CD8-positive, alpha-beta memory T cell (primary cell): ENCODE results near the gene DYRK2. TPM values are rescaled to one million over a fixed set of nuclear protein-coding genes. Genes with fewer than 3 reads are reported as not detected.
A peak's percentile ranks its signal among the peaks of the same experiment; 100 is the strongest.

ENCODE experiments used
- CTCF ChIA-PET: fragments of 350-600 bp; sonication (Branson Sonifier 250); formaldehyde crosslinking; loops from one replicate; lab custom pipeline; 2021; ENCODE audit warnings: antibody characterized with exemption; lab: Charles Lee
- POLR2A ChIA-PET: fragments of 350-600 bp; sonication (Branson Sonifier 250); formaldehyde crosslinking; loops from one replicate; lab custom pipeline; 2021; ENCODE audit warnings: antibody characterized with exemption; lab: Charles Lee
- DNase-seq, 5 donors: peaks; one replicate each; pipeline versions ENCODE4 v3.0.0 to v3.0.0-alpha.2; 2020 to 2022; ENCODE audit warnings: mixed read lengths in 1 of 5
- H3K27ac ChIP-seq: one replicate; pipeline ENCODE4 v1.7.0; 2013; ENCODE audit warnings: low read depth, mild to moderate bottlenecking, low read length, moderate library complexity
- H3K27me3 ChIP-seq: 2 replicates; pipeline ENCODE4 v1.7.0; 2013; ENCODE audit warnings: low read length, mild to moderate bottlenecking; ENCODE audit not compliant: insufficient read depth, poor library complexity, severe bottlenecking
- H3K36me3 ChIP-seq: 2 replicates; pipeline ENCODE4 v1.7.0; 2013; ENCODE audit warnings: mild to moderate bottlenecking, low read length, moderate library complexity; ENCODE audit not compliant: insufficient read depth
- H3K4me1 ChIP-seq: 2 replicates; pipeline ENCODE4 v1.7.0; 2013; ENCODE audit warnings: mild to moderate bottlenecking, low read length, moderate library complexity; ENCODE audit not compliant: insufficient read depth
- H3K4me3 ChIP-seq: 2 replicates; pipeline ENCODE4 v1.7.0; 2013; ENCODE audit warnings: mild to moderate bottlenecking, low read length
- H3K9me3 ChIP-seq: 2 replicates; pipeline ENCODE4 v1.7.0; 2013; ENCODE audit warnings: mild to moderate bottlenecking, low read length
- H3K27ac Mint-ChIP-seq, 8 donors: one replicate each; pipeline ENCODE4 v1.8.0; 2020 to 2021; ENCODE audit warnings: mixed read lengths in 8 of 8, mild to moderate bottlenecking in 6 of 8, inconsistent platforms in 3 of 8, moderate library complexity in 3 of 8
- H3K27me3 Mint-ChIP-seq, 2 donors: one replicate each; pipeline ENCODE4 v1.8.0; 2020 to 2021; ENCODE audit warnings: mixed read lengths in 2 of 2, mild to moderate bottlenecking in 1 of 2, moderate library complexity in 1 of 2
- H3K36me3 Mint-ChIP-seq, 3 donors: one replicate each; pipeline ENCODE4 v1.8.0; 2020 to 2021; ENCODE audit warnings: mixed read lengths in 3 of 3, inconsistent platforms in 1 of 3, mild to moderate bottlenecking in 1 of 3
- H3K4me1 Mint-ChIP-seq, 3 donors: one replicate each; pipeline ENCODE4 v1.8.0; 2020 to 2021; ENCODE audit warnings: mixed read lengths in 3 of 3, inconsistent platforms in 1 of 3, mild to moderate bottlenecking in 1 of 3
- H3K4me3 Mint-ChIP-seq, 7 donors: one replicate each; pipeline ENCODE4 v1.8.0; 2020 to 2021; ENCODE audit warnings: mixed read lengths in 7 of 7, mild to moderate bottlenecking in 6 of 7, moderate library complexity in 4 of 7, inconsistent platforms in 2 of 7
- H3K9me3 Mint-ChIP-seq, 5 donors: one replicate each; pipeline ENCODE4 v1.8.0; 2020 to 2022; ENCODE audit warnings: mixed read lengths in 5 of 5, mild to moderate bottlenecking in 3 of 5, moderate library complexity in 2 of 5, inconsistent platforms in 1 of 5
- polyA plus RNA-seq: library from polyadenylated mRNA; unstranded; fragments of 300-500 nt; fragmentation: Illumina TruSeq; gene quantifications from one replicate; pipeline ENCODE4 v1.2.3, GENCODE V29; 2021
- total RNA-seq, 2 experiments: library from RNA; stranded (reverse); gene quantifications; one replicate each; pipeline ENCODE4 v1.2.3, GENCODE V29; 2021

DYRK2 gene
- total and polyA plus RNA-seq, 3 experiments from 2014 or later = 44.7 to 89.3 (median 47.6) TPM

DNA sequence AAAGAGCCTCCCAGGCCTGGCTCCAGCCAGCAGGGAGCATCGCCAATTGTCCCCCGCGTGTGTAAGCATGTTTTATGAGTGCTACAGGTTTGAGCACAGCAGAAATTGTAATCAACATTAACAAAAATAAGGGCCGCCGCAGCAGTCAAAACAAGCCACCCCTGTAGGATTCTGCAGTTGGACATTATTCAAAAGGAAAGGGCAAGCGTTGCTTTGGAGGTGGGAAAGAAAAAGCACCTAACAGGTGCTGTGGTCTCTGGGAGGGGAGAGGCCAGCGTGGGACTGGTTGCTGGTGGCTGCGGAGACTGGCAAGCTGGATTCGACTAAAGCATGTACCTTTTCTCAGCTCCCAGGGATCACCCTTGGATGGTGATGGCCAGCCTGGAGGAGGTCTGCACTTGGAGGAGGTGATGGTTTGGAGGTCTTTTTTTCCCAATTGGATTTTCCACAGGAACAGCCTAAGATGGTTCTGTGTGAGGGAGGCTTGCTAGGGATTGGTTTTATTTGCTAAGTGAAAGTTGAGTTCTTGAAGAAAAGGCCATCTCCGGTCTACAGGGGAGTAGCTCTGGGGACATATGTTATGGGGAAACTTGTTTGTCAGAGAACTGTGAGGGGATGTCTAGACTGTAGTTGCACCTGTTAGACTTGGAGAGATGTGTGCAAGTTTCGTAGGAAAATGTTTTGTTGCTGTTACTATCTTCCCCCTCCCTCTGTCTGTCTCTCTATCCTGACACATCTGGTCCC is 2.0 kb downstream of the DYRK2 start:
- Histone ChIP-seq H3K9me3 (no peaks in the 10 kb centered on the region), H3K36me3 (peaks cover 3% of the 10 kb centered on the region), H3K4me1 (peaks cover 51% of the 10 kb centered on the region), H3K27ac (peak overlapping the region; percentile 73), H3K27me3 (no peaks in the 10 kb centered on the region), H3K4me3 (peak overlapping the region; percentile 77)
- Mint-ChIP-seq H3K27ac (peak overlapping the region; percentile 84 to 98 (median 97)), H3K27me3 (no peaks in the 10 kb centered on the region), H3K4me3 (peak overlapping the region; percentile 94 to 100 (median 99)), H3K9me3 (no peaks in the 10 kb centered on the region), H3K36me3 (peaks cover 6 to 50% (median 10%) of the 10 kb centered on the region in 3 donors), H3K4me1 (peaks cover 58 to 64% (median 63%) of the 10 kb centered on the region in 3 donors)
- DNase-seq = peak in 3 of 5 donors; percentile 16 to 47 (median 46)
- ChIA-PET CTCF (interaction anchor here (0.7 to 3.2 kb wide), 13 partner anchors 11 to 294 kb away, joined by 3 to 18 read pairs (median 4); no protein-coding TSS in a partner anchor), POLR2A (interaction anchor here (0.7 to 3.9 kb wide), 5 partner anchors 19 to 341 kb away, joined by 3 to 78 read pairs (median 5); no protein-coding TSS in a partner anchor)

DNA sequence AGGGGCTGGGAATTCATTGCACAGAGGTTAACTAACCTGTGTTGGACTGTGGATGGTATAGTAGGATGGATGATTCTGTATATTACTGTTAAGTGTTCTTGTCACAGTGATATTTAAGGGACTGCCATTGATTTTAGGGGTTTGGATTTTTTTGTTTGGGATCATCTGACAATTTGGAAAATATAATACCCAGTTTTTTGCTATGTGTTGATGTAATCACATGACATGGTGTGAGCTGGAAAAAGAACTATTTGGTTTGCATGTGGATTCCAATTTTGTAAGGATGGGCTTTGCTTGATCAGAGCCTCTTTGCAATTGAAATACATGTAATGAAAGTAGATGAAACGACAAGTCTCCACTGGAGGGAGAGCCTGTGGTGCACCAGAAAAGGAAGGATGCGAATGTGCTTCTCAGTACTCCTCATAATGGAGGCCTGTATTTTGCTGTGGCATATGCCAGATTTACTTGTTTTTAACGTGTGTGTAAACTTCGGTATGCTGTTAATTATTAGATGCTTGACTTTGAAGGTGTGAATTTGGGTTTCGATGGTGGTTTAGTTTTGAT is 2.7 kb downstream of the DYRK2 start:
- Mint-ChIP-seq H3K27me3 (no peaks in the 10 kb centered on the region), H3K27ac (peak overlapping the region; percentile 84 to 98 (median 97)), H3K4me1 (peaks cover 64 to 71% (median 70%) of the 10 kb centered on the region in 3 donors), H3K4me3 (peak overlapping the region; percentile 94 to 100 (median 99)), H3K9me3 (no peaks in the 10 kb centered on the region), H3K36me3 (peaks cover 6 to 56% (median 10%) of the 10 kb centered on the region in 3 donors)
- peak overlapping the region; percentile 77 for H3K4me3 ChIP-seq
- H3K27ac ChIP-seq = no peak overlapping the region
- DNase-seq = peak in 3 of 5 donors; percentile 32 to 65 (median 59)
- H3K27me3 ChIP-seq = no peaks in the 10 kb centered on the region
- peaks cover 58% of the 10 kb centered on the region for H3K4me1 ChIP-seq
- POLR2A ChIA-PET = interaction anchor here (0.8 to 3.9 kb wide), 3 partner anchors 19 to 201 kb away, joined by 3 to 78 read pairs (median 5); no protein-coding TSS in a partner anchor
- CTCF ChIA-PET = interaction anchor here (0.7 to 2.9 kb wide), 10 partner anchors 15 to 295 kb away, joined by 3 to 17 read pairs (median 4); no protein-coding TSS in a partner anchor
- H3K36me3 ChIP-seq = peaks cover 4% of the 10 kb centered on the region
- H3K9me3 ChIP-seq = no peaks in the 10 kb centered on the region

DNA sequence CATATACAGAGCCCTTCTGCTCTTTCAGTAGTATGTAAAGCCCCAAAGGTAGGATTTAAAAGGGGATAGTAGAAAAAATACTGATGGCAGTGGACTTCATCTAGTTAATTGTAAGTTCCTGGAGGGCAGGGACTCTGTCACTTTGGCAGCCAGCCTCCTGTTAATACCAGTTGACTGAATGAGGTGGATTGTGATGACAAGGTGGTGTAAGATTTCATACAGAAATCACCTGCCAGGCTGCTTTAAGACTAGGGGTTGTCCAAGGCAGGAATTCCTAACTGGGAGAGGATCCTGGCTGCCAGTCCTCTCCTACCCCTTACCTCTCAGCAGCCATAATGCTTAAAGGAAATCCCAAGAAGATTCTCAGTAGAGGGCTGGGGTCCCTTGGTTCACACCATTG is 7.3 kb downstream of the DYRK2 start:
- peak overlapping the region in 7 of 8 donors; percentile 6 to 86 (median 64) for H3K27ac Mint-ChIP-seq
- H3K36me3 ChIP-seq = peaks cover 22% of the 10 kb centered on the region
- no peaks in the 10 kb centered on the region for H3K9me3 Mint-ChIP-seq
- H3K4me3 ChIP-seq = no peak overlapping the region
- no peak for DNase-seq
- H3K27me3 ChIP-seq = no peaks in the 10 kb centered on the region
- CTCF ChIA-PET = interaction anchor here (1.0 kb wide), 1 partner anchor 215 kb away, joined by 3 read pairs; no protein-coding TSS in a partner anchor
- peaks cover 18 to 85% (median 24%) of the 10 kb centered on the region in 3 donors for H3K36me3 Mint-ChIP-seq
- POLR2A ChIA-PET = no interaction called here
- peaks cover 95% of the 10 kb centered on the region for H3K4me1 ChIP-seq
- no peak overlapping the region for H3K27ac ChIP-seq
- no peaks in the 10 kb centered on the region for H3K27me3 Mint-ChIP-seq
- peak overlapping the region in 4 of 7 donors; percentile 8 to 75 (median 70) for H3K4me3 Mint-ChIP-seq
- no peaks in the 10 kb centered on the region for H3K9me3 ChIP-seq
- H3K4me1 Mint-ChIP-seq = peaks cover 88 to 98% (median 96%) of the 10 kb centered on the region in 3 donors

DNA sequence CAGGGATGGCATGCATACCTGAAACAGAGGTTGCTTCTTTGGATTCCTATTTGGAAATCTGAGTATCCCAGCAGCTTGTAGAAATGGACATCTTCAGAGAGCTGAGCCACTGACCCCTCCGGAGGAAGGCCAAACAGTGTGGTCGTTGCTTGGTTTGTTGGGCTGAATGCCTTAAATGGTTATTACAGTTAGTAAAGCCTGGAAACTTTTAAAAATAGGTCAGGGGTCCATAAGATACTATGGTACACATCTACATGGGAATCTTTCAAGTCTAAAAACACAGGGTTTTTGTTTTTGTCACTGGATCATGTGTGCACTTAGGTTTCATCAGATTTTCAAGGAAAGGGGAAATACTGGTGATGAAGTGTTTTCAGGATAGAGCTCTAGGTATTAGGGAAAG is 7.7 kb downstream of the DYRK2 start:
- Mint-ChIP-seq H3K36me3 (peaks cover 18 to 84% (median 23%) of the 10 kb centered on the region in 3 donors), H3K9me3 (no peaks in the 10 kb centered on the region), H3K27me3 (no peaks in the 10 kb centered on the region), H3K27ac (peak overlapping the region; percentile 5 to 86 (median 58)), H3K4me3 (peak overlapping the region in 4 of 7 donors; percentile 42 to 62 (median 44)), H3K4me1 (peaks cover 87 to 98% (median 96%) of the 10 kb centered on the region in 3 donors)
- Histone ChIP-seq H3K27me3 (no peaks in the 10 kb centered on the region), H3K36me3 (peaks cover 22% of the 10 kb centered on the region), H3K4me3 (no peak overlapping the region), H3K27ac (no peak overlapping the region), H3K4me1 (peaks cover 95% of the 10 kb centered on the region), H3K9me3 (no peaks in the 10 kb centered on the region)
- ChIA-PET CTCF (interaction anchor here (1.0 kb wide), 1 partner anchor 215 kb away, joined by 3 read pairs; no protein-coding TSS in a partner anchor), POLR2A (no interaction called here)
- DNase-seq = no peak

DNA sequence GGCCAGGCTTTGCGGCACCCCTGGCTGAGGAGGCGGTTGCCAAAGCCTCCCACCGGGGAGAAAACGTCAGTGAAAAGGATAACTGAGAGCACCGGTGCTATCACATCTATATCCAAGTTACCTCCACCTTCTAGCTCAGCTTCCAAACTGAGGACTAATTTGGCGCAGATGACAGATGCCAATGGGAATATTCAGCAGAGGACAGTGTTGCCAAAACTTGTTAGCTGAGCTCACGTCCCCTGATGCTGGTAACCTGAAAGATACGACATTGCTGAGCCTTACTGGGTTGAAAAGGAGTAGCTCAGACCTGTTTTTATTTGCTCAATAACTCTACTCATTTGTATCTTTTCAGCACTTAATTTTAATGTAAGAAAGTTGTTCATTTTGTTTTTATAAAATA is 9.9 kb downstream of the DYRK2 start:
- Mint-ChIP-seq H3K4me1 (peaks cover 90 to 100% (median 100%) of the 10 kb centered on the region in 3 donors), H3K9me3 (no peaks in the 10 kb centered on the region)

DNA sequence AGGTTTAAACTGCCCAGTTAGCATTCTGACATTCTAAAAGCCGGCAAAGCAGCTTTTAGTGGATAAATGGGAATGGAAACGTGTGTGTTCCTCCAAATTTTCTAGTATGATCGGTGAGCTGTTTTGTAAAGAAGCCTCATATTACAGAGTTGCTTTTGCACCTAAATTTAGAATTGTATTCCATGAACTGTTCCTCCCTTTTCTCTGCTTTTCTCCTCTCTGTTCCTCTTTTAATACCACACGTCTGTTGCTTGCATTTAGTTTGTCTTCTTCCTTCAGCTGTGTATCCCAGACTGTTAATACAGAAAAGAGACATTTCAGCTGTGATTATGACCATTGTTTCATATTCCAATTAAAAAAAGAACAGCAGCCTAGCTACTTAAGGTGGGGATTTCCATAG is 10.7 kb downstream of the DYRK2 start:
- Mint-ChIP-seq H3K27me3 (no peaks in the 10 kb centered on the region), H3K36me3 (peaks cover 18 to 96% (median 21%) of the 10 kb centered on the region in 3 donors), H3K4me1 (peaks cover 90 to 100% (median 100%) of the 10 kb centered on the region in 3 donors), H3K27ac (peak overlapping the region in 5 of 8 donors; percentile 36 to 61 (median 51)), H3K9me3 (no peaks in the 10 kb centered on the region), H3K4me3 (peak overlapping the region in 5 of 7 donors; percentile 3 to 41 (median 32))
- H3K27me3 ChIP-seq = no peaks in the 10 kb centered on the region
- POLR2A ChIA-PET = interaction anchor here (0.6 to 0.9 kb wide), 2 partner anchors 9 to 91 kb away, joined by 3 read pairs; no protein-coding TSS in a partner anchor
- H3K4me1 ChIP-seq = peaks cover 94% of the 10 kb centered on the region
- H3K4me3 ChIP-seq = no peak overlapping the region
- H3K27ac ChIP-seq = no peak overlapping the region
- no peaks in the 10 kb centered on the region for H3K9me3 ChIP-seq
- CTCF ChIA-PET = no interaction called here
- DNase-seq = no peak
- H3K36me3 ChIP-seq = peaks cover 22% of the 10 kb centered on the region

More for the DNA sequence above, 9.9 kb downstream of the DYRK2 start:
- Histone ChIP-seq H3K4me3 (no peak overlapping the region), H3K4me1 (peaks cover 98% of the 10 kb centered on the region), H3K27ac (no peak overlapping the region), H3K9me3 (no peaks in the 10 kb centered on the region), H3K36me3 (peaks cover 22% of the 10 kb centered on the region), H3K27me3 (no peaks in the 10 kb centered on the region)
- Mint-ChIP-seq H3K36me3 (peaks cover 18 to 96% (median 22%) of the 10 kb centered on the region in 3 donors), H3K27me3 (no peaks in the 10 kb centered on the region), H3K27ac (peak overlapping the region in 1 of 8 donors; percentile 4), H3K4me3 (no peak overlapping the region)
- DNase-seq = no peak
- ChIA-PET CTCF (no interaction called here), POLR2A (interaction anchor here (0.9 kb wide), 1 partner anchor 9 kb away, joined by 3 read pairs; no protein-coding TSS in a partner anchor)

DNA sequence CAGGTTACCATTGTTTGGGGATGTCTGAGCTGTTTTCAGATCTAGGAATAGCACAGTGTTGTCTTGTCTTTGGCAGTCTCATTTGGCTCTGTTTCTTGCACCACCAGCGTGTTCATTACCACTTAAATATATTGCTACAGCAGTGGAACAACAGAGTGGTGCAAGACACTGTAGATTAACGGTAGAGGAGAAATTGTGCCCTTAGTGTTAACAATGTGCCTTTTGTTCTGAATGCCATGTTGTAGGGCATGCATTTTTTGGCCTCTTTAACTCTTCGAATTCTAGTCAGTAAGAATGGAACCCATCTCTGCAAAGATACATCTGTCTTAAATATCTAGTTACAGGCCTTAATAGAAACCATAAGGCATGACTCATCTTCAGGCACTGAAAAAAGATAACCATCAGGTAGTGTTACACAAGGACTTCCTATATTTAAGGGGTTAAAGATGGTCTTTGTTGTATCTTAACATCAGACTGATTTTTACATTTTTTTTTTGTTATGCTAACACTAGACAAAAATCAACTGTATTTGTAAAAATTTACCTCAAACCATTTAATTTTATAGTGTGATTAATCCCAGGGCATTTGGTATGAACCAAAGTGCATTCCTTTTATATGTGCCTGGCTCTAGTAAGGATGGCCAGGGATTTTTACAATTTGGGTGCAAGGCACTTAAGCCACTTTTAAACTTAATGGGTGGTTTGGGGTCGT is 12.9 kb downstream of the DYRK2 start:
- CTCF ChIA-PET = interaction anchor here (1.3 kb wide), 1 partner anchor 305 kb away, joined by 3 read pairs; no protein-coding TSS in a partner anchor
- Histone ChIP-seq H3K4me3 (no peak overlapping the region), H3K27me3 (no peaks in the 10 kb centered on the region), H3K9me3 (no peaks in the 10 kb centered on the region), H3K27ac (no peak overlapping the region), H3K4me1 (peaks cover 93% of the 10 kb centered on the region), H3K36me3 (peaks cover 18% of the 10 kb centered on the region)
- Mint-ChIP-seq H3K27ac (peak overlapping the region in 5 of 8 donors; percentile 6 to 64 (median 47)), H3K27me3 (no peaks in the 10 kb centered on the region), H3K4me1 (peaks cover 83 to 98% (median 94%) of the 10 kb centered on the region in 3 donors), H3K9me3 (no peaks in the 10 kb centered on the region), H3K4me3 (peak overlapping the region in 4 of 7 donors; percentile 5 to 56 (median 20)), H3K36me3 (peaks cover 17 to 83% (median 22%) of the 10 kb centered on the region in 3 donors)
- POLR2A ChIA-PET = interaction anchor here (0.7 kb wide), 1 partner anchor 192 kb away, joined by 4 read pairs; no protein-coding TSS in a partner anchor
- DNase-seq = no peak
